HepG2 (cell line): Measurements from ENCODE around the gene DDOST. TPM values are rescaled to one million over a fixed set of nuclear protein-coding genes. Genes with fewer than 3 reads are reported as not detected.

Experiments
- ATAC-seq: fragments of 200-7000 bp; cut with Tn5 transposase; 3 replicates; pipeline ENCODE4 v1.9.1; 2020; ENCODE audit warnings: mild to moderate bottlenecking, moderate library complexity
- BruUV-seq: library from RNA; stranded (reverse); fragments of 400-500 nt; replicated peaks from 2 replicates; lab custom pipeline; 2021; lab: Mats Ljungman, UMichigan
- CTCF ChIA-PET: fragments of 300-600 bp; formaldehyde crosslinking; extraction: SDS; loops from one replicate; lab custom pipeline; 2021; ENCODE audit warnings: low total read pairs, inconsistent platforms, low intra/inter-chr PET ratio; lab: Yijun Ruan, JAX
- POLR2A ChIA-PET: fragments of 350-600 bp; sonication (Branson Sonifier 250); formaldehyde crosslinking; loops from one replicate; lab custom pipeline; 2020; ENCODE audit warnings: antibody characterized with exemption, inconsistent platforms; lab: Yijun Ruan, JAX
- DNase-seq: peaks from one replicate; pipeline ENCODE4 v3.0.0-alpha.2; 2015; ENCODE audit warnings: low spot score
- FAIRE-seq: peaks from 3 replicates; lab custom pipeline; 2011; peaks lifted over from hg19 to GRCh38; lab: Jason Lieb, UNC
- H2AFZ ChIP-seq: one replicate; pipeline ENCODE4 v1.6.1; 2011; ENCODE audit warnings: low read length, inconsistent platforms
- H3K27ac ChIP-seq: fragments of 300-600 bp; 3 replicates; pipeline ENCODE4 v1.8.0; 2011; ENCODE audit warnings: mixed run types, mild to moderate bottlenecking, mixed read lengths, low read length, inconsistent platforms; ENCODE audit not compliant: insufficient read depth; ENCODE audit errors: extremely low read length
- H3K27me3 ChIP-seq, 2 experiments: fragments of 200-600 bp in 1 of 2; 2 replicates in 1 of 2; 3 replicates in 1 of 2; pipeline versions ENCODE4 v1.6.0 to v1.8.0; 2011; ENCODE audit warnings: low read length in 2 of 2, mild to moderate bottlenecking in 2 of 2, moderate library complexity in 2 of 2, inconsistent platforms in 1 of 2; ENCODE audit not compliant: insufficient read depth in 2 of 2, control insufficient read depth in 1 of 2
- H3K36me3 ChIP-seq, 2 experiments: fragments of 200-600 bp in 1 of 2; replicated peaks in 1 of 2; 2 replicates in 1 of 2; 3 replicates in 1 of 2; pipeline versions ENCODE4 v1.5.1 to v1.8.0; 2011; ENCODE audit warnings: low read length in 2 of 2, inconsistent platforms in 1 of 2; ENCODE audit not compliant: insufficient read depth in 2 of 2, control insufficient read depth in 1 of 2
- H3K4me1 ChIP-seq: 2 replicates; pipeline ENCODE4 v1.5.1; 2012; ENCODE audit warnings: low read length, inconsistent platforms; ENCODE audit not compliant: insufficient read depth
- H3K4me2 ChIP-seq: 2 replicates; pipeline ENCODE4 v1.6.0; 2011; ENCODE audit warnings: low read depth, low read length, inconsistent platforms
- H3K4me3 ChIP-seq, 3 experiments: fragments of 200-600 bp in 1 of 3; sonication (generic), shearing (Covaris generic) in 1 of 3; replicated peaks in 1 of 3; 2 replicates each; pipeline ENCODE4 v1.5.1; 2011 to 2016; ENCODE audit warnings: low read length in 3 of 3, inconsistent platforms in 2 of 3, low read depth in 2 of 3, mild to moderate bottlenecking in 2 of 3, control low read depth in 1 of 3, mixed read lengths in 1 of 3; ENCODE audit not compliant: insufficient read depth in 1 of 3
- H3K79me2 ChIP-seq: one replicate; pipeline ENCODE4 v1.6.1; 2011; ENCODE audit warnings: low read length, inconsistent platforms; ENCODE audit not compliant: insufficient read depth
- H3K9ac ChIP-seq: 2 replicates; pipeline ENCODE4 v1.6.0; 2011; ENCODE audit warnings: mild to moderate bottlenecking, low read depth, low read length, inconsistent platforms; ENCODE audit not compliant: insufficient read depth
- H3K9me3 ChIP-seq: 2 replicates; pipeline ENCODE4 v1.5.1; 2012; ENCODE audit warnings: mild to moderate bottlenecking, low read length
- H4K20me1 ChIP-seq: 2 replicates; pipeline ENCODE4 v1.6.0; 2011; ENCODE audit warnings: inconsistent platforms, mild to moderate bottlenecking, low read length, moderate library complexity; ENCODE audit not compliant: insufficient read depth
- CEBPG ChIP-seq: IDR thresholded peaks from 2 replicates; pipeline ENCODE4 v1.6.1; 2016
- FOXP1 ChIP-seq, 2 experiments: fragments of 450-650 bp in 1 of 2; IDR thresholded peaks; 2 replicates each; pipeline ENCODE4 v1.6.1; 2017 to 2018; ENCODE audit warnings: antibody characterized with exemption in 1 of 2
- PHB2 ChIP-seq: fragments of 450-650 bp; IDR thresholded peaks from 2 replicates; pipeline ENCODE4 v1.6.1; 2018; ENCODE audit not compliant: partially characterized antibody
- RAD21 ChIP-seq: fragments of 450-650 bp; formaldehyde crosslinking; IDR thresholded peaks from 2 replicates; pipeline ENCODE4 v1.5.0; 2020; ENCODE audit warnings: mild to moderate bottlenecking
- SMC3 ChIP-seq: IDR thresholded peaks from 2 replicates; pipeline ENCODE4 v1.6.1; 2011; ENCODE audit warnings: low read length, improper control_type of control experiment
- STAG1 ChIP-seq: sonication (generic); formaldehyde crosslinking; IDR thresholded peaks from 2 replicates; pipeline ENCODE4 v1.4.0; 2020; ENCODE audit warnings: missing genetic modification reagents
- ZFP90 ChIP-seq: sonication (generic); formaldehyde crosslinking; IDR thresholded peaks from 2 replicates; pipeline ENCODE4 v1.8.0; 2022; ENCODE audit warnings: missing genetic modification reagents, mild to moderate bottlenecking, inconsistent platforms, borderline replicate concordance
- ZNF557 ChIP-seq: sonication (generic); formaldehyde crosslinking; IDR thresholded peaks from 2 replicates; pipeline ENCODE4 v1.4.0; 2020; ENCODE audit warnings: missing genetic modification reagents
- WGBS: methylation state at CpG from one replicate; pipeline ENCODE4 v1.1.6; 2017; ENCODE audit warnings: low lambda C conversion rate; 5-methylcytosine and 5-hydroxymethylcytosine counted together
- in situ Hi-C: cut with HindIII; loops from 2 replicates; pipeline ENCODE4 v1.10.0; 2017; ENCODE audit warnings: low pct_unique_long_range_greater_than_20kb; ENCODE audit not compliant: extremely low pct_ligation_motif_present
- intact Hi-C: fragments of 100-400 bp; cut with micrococcal nuclease; formaldehyde crosslinking; loops from one replicate; pipeline ENCODE4 v1.10.0; 2022; ENCODE audit not compliant: unreplicated experiment
- polyA plus RNA-seq, 8 experiments: library from polyadenylated mRNA; depleted of rRNA in 3 of 8; stranded (reverse) in 7 of 8; unstranded in 1 of 8; fragments of >200 nt; fragmentation: Illumina TruSeq in 4 of 8; extraction: Trizol in 4 of 8; gene quantifications; 2 replicates each; pipeline versions ENCODE4 v1.2.1 to v1.2.3, GENCODE V29; 2011 to 2016; ENCODE audit warnings: low read depth in 4 of 8, missing spikeins in 1 of 8, mixed read lengths in 1 of 8; ENCODE audit not compliant: insufficient read depth in 1 of 8
- total RNA-seq, 5 experiments: library from RNA; depleted of rRNA; stranded (reverse); fragments of >200 nt; fragmentation: Illumina TruSeq; extraction: Trizol; gene quantifications; 2 replicates each; pipeline ENCODE4 v1.2.3, GENCODE V29; 2016; ENCODE audit warnings: low read depth in 1 of 5
- TF ChIP-seq, protein P1 (sequence below): sonication (generic); formaldehyde crosslinking; IDR thresholded peaks from 2 replicates; pipeline ENCODE4 v1.5.0; 2020; ENCODE audit warnings: mild to moderate bottlenecking, missing genetic modification reagents, moderate library complexity

DDOST gene
- total and polyA plus RNA-seq, 2 of the 13 experiments (the other 11 are each of a cell fraction or from before 2014, with no cell fraction given) = 335 to 494 TPM

DNA sequence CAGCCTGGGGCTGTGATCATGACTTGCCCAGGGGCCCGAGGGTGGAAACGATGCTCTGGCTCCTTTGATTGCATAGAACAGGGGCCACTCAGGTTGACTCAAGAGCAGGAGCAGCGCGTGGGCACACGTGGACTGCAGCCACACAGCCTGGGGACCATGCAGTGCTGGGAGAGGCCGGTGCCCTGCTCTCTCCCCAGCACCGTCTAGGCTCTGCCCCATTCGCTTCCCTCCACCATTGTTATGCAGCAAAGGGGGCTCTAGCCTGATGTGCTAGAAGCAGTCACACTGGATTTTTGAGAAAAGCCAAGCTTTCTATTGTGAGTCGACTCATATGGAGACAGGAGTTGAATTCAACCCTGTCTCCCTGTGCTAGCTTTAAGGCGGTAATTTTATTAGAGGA lies 19.2 kb downstream of the DDOST start:
- ATAC-seq (no peak), DNase-seq (no peak)
- CTCF ChIA-PET = interaction anchor here (2.9 kb wide), 1 partner anchor 120 kb away, joined by 33 read pairs; no protein-coding TSS in a partner anchor

DNA sequence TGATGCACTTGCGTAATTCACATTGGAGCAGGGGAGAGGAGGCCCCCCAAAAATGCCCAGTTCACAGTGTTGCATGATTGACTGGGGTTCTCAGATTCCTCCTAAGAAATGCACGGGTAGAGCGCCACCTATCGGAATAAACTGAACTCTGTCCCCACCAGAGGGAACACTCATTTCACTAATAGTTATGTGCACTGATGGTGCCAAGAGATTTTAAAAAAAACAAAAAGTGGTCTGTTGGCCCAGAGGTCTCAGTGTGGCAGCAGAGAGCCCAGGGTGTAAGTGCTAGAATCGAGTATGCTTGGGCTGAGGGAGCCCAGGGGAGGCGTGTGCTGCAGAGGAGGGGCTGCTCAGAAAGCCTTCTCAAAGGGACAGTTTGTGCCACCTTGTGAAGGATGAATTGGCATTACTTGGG lies 21.0 kb downstream of the DDOST start:
- Histone ChIP-seq H4K20me1 (no peaks in the 10 kb centered on the region), H3K27ac (no peak overlapping the region), H2AFZ (no peak overlapping the region), H3K79me2 (no peaks in the 10 kb centered on the region)
- CTCF ChIA-PET = interaction anchor here (0.7 to 2.9 kb wide), 4 partner anchors 64 to 118 kb away, joined by 3 to 33 read pairs (median 8); no protein-coding TSS in a partner anchor
- in situ Hi-C loops = no loop called here
- WGBS = 19% methylated on average over 6 of the region's 6 CpGs
- POLR2A ChIA-PET = no interaction called here
- no TSS peak for BruUV-seq
- TF ChIP-seq FOXP1 (IDR thresholded peaks at IDR 0.05) = no peak
- 0 out of 2 replicates have a peak, but pooled peaks have one; percentile 13 for TF ChIP-seq FOXP1 (CRISPR knock-in tag; IDR thresholded peaks at IDR 0.05)
- peak; percentile 88 for TF ChIP-seq SMC3
- TF ChIP-seq, protein P1, sequence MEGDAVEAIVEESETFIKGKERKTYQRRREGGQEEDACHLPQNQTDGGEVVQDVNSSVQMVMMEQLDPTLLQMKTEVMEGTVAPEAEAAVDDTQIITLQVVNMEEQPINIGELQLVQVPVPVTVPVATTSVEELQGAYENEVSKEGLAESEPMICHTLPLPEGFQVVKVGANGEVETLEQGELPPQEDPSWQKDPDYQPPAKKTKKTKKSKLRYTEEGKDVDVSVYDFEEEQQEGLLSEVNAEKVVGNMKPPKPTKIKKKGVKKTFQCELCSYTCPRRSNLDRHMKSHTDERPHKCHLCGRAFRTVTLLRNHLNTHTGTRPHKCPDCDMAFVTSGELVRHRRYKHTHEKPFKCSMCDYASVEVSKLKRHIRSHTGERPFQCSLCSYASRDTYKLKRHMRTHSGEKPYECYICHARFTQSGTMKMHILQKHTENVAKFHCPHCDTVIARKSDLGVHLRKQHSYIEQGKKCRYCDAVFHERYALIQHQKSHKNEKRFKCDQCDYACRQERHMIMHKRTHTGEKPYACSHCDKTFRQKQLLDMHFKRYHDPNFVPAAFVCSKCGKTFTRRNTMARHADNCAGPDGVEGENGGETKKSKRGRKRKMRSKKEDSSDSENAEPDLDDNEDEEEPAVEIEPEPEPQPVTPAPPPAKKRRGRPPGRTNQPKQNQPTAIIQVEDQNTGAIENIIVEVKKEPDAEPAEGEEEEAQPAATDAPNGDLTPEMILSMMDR = peak; percentile 80
- TF ChIP-seq RAD21 (CRISPR knock-in tag) = peak; percentile 80
- TF ChIP-seq CEBPG (CRISPR knock-in tag) = peak; percentile 12; the same call in 1 of the 2 replicates
- TF ChIP-seq ZFP90 (CRISPR knock-in tag) = no peak
- peak; percentile 78 for TF ChIP-seq STAG1 (CRISPR knock-in tag)
- TF ChIP-seq PHB2 = no peak
- TF ChIP-seq, all 625 proteins: peak for 6
- intact Hi-C loops = loop anchor here (1.0 kb wide), 2 partner anchors 65 to 118 kb away; no protein-coding TSS in a partner anchor
- H3K9me3 ChIP-seq = no peaks in the 10 kb centered on the region
- H3K4me2 ChIP-seq = no peak overlapping the region
- H3K9ac ChIP-seq = no peak overlapping the region
- no peaks in the 10 kb centered on the region for H3K4me1 ChIP-seq
- peak; percentile 76 for FAIRE-seq
- no peak overlapping the region for H3K4me3 ChIP-seq
- H3K36me3 ChIP-seq = peaks cover 3 to 8% of the 10 kb centered on the region in 2 experiments; a peak in 2 of 5 replicates
- DNase-seq = peak; percentile 39
- no peaks in the 10 kb centered on the region for H3K27me3 ChIP-seq
- peak; percentile 76 for ATAC-seq

More for the DNA sequence above, 19.2 kb downstream of the DDOST start:
- no peak overlapping the region for H2AFZ ChIP-seq
- no peaks in the 10 kb centered on the region for H3K27me3 ChIP-seq
- intact Hi-C loops = no loop called here
- WGBS = 57% methylated on average over 5 of the region's 10 CpGs
- H3K9ac ChIP-seq = no peak overlapping the region
- H4K20me1 ChIP-seq = no peaks in the 10 kb centered on the region
- no peak for FAIRE-seq
- in situ Hi-C loops = no loop called here
- H3K4me1 ChIP-seq = no peaks in the 10 kb centered on the region
- no peaks in the 10 kb centered on the region for H3K9me3 ChIP-seq
- peaks cover 3 to 11% of the 10 kb centered on the region in 2 experiments; a peak in 2 of 5 replicates for H3K36me3 ChIP-seq
- no peak overlapping the region for H3K27ac ChIP-seq
- no TSS peak for BruUV-seq
- POLR2A ChIA-PET = interaction anchor here (1.4 kb wide), 2 partner anchors 19 to 90 kb away, joined by 3 read pairs; partner anchors contain the start of genes DDOST and FAM43B
- H3K4me3 ChIP-seq = no peak overlapping the region
- no peaks in the 10 kb centered on the region for H3K79me2 ChIP-seq
- TF ChIP-seq ZNF557 (CRISPR knock-in tag) = no peak
- H3K4me2 ChIP-seq = no peak overlapping the region
